Body of pancreas (tissue), 4 donors: ENCODE measurements around the gene ADGRE3. TPM values are rescaled to one million over a fixed set of nuclear protein-coding genes. Genes with fewer than 3 reads are reported as not detected.
A peak's percentile ranks its signal among the peaks of the same experiment; 100 is the strongest.

ENCODE experiments used
- ATAC-seq: fragments of 150-250 bp; one replicate; pipeline ENCODE4 v1.9.1; 2016
- DNase-seq, 4 donors: peaks; one replicate each; pipeline ENCODE4 v3.0.0-alpha.2; 2019
- H3K27ac ChIP-seq, 4 donors: fragments of 200-600 bp; sonication (generic); 1 replicate in 3 of 4; 2 replicates in 1 of 4; pipeline versions ENCODE4 v1.5.1 to v1.6.1; 2016 to 2019; ENCODE audit warnings: mild to moderate bottlenecking in 1 of 4, mixed read lengths in 1 of 4, moderate library complexity in 1 of 4
- H3K27me3 ChIP-seq, 2 donors: fragments of 200-600 bp; sonication (generic); one replicate each; pipeline ENCODE4 v1.6.0; 2016; ENCODE audit warnings: mild to moderate bottlenecking in 1 of 2
- H3K36me3 ChIP-seq, 2 donors: fragments of 200-600 bp; sonication (generic); replicated peaks in 1 of 2; 2 replicates each; pipeline ENCODE4 v1.5.1; 2016; ENCODE audit warnings: low read depth in 2 of 2; ENCODE audit not compliant: insufficient read depth in 1 of 2
- H3K4me1 ChIP-seq: fragments of 200-600 bp; sonication (generic); one replicate; pipeline ENCODE4 v1.6.0; 2016
- H3K4me3 ChIP-seq, 2 donors: fragments of 200-600 bp; sonication (generic); 1 replicate in 1 of 2; 2 replicates in 1 of 2; pipeline ENCODE4 v1.5.1; 2016 to 2019
- H3K9me3 ChIP-seq, 3 donors: fragments of 200-600 bp; sonication (generic); 1 replicate in 2 of 3; 2 replicates in 1 of 3; pipeline ENCODE4 v1.5.1; 2016
- POLR2A ChIP-seq, 3 donors: fragments of 450-650 bp; IDR thresholded peaks; one replicate each; pipeline ENCODE4 v1.6.1; 2016; ENCODE audit warnings: antibody characterized with exemption in 3 of 3, mild to moderate bottlenecking in 2 of 3
- WGBS, 2 donors: methylation state at CpG; one replicate each; pipeline ENCODE4 v1.1.5; 2017; 5-methylcytosine and 5-hydroxymethylcytosine counted together
- intact Hi-C: fragments of 100-400 bp; cut with DNase I; formaldehyde crosslinking; loops from one replicate; pipeline ENCODE4 v1.15.1; 2023
- small RNA-seq: library from RNA; depleted of rRNA; stranded (forward); fragments of <200 nt; gene quantifications from one replicate; pipeline ENCODE3, GENCODE V24; 2016
- total RNA-seq, 2 donors: library from RNA; depleted of rRNA; stranded (reverse); fragments of >200 nt; gene quantifications; one replicate each; pipeline ENCODE4 v1.1.0, GENCODE V29; 2016
- TF ChIP-seq, protein P1 (sequence below), 7 experiments: fragments of 450-650 bp in 4 of 7; fragments of 200-600 bp in 3 of 7; sonication (generic) in 3 of 7; IDR thresholded peaks; one replicate each; pipeline ENCODE4 v1.5.1; 2016 to 2019; ENCODE audit warnings: antibody characterized with exemption in 7 of 7

The ADGRE3 gene
- total RNA-seq, 2 donors from 2014 or later = not detected

DNA sequence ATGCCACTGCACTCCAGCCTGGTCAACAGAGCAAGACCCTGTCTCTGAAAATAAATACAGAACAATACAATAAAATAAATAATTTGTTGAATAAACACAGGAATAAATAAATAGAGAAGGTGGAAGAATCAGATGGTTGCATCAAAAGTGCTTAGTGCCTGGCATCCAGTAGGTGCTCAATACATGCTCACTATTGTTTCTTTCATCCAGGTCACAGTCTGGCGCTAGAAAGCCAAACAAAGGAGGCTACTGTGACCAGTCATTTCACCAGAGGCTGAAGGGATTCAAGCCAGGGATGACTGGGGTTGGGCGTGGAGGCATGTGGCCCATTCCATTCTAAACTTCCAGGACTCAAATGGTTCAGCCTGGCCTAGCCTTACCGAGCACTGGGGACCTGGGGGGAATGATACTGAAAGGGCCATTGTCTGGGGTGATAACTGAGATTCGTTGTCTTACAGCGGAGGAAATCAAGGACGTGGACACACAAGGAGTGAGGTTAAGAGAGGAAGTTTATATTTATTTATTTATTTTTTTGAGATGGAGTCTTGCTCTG lies 99.1 kb downstream of the ADGRE3 start:
- Histone ChIP-seq H3K27me3 (no peaks in the 10 kb centered on the region), H3K27ac (no peak overlapping the region), H3K36me3 (no peaks in the 10 kb centered on the region), H3K4me1 (peaks cover 13% of the 10 kb centered on the region), H3K9me3 (no peaks in the 10 kb centered on the region), H3K4me3 (no peak overlapping the region)
- WGBS, 2 donors = 77 to 85% methylated on average over 6 of the region's 6 CpGs
- DNase-seq (no peak), ATAC-seq (no peak)
- intact Hi-C loops = no loop called here
- no peak for TF ChIP-seq POLR2A (IDR thresholded peaks at IDR 0.05)
- TF ChIP-seq, protein P1, sequence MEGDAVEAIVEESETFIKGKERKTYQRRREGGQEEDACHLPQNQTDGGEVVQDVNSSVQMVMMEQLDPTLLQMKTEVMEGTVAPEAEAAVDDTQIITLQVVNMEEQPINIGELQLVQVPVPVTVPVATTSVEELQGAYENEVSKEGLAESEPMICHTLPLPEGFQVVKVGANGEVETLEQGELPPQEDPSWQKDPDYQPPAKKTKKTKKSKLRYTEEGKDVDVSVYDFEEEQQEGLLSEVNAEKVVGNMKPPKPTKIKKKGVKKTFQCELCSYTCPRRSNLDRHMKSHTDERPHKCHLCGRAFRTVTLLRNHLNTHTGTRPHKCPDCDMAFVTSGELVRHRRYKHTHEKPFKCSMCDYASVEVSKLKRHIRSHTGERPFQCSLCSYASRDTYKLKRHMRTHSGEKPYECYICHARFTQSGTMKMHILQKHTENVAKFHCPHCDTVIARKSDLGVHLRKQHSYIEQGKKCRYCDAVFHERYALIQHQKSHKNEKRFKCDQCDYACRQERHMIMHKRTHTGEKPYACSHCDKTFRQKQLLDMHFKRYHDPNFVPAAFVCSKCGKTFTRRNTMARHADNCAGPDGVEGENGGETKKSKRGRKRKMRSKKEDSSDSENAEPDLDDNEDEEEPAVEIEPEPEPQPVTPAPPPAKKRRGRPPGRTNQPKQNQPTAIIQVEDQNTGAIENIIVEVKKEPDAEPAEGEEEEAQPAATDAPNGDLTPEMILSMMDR (IDR thresholded peaks at IDR 0.05) = no peak

DNA sequence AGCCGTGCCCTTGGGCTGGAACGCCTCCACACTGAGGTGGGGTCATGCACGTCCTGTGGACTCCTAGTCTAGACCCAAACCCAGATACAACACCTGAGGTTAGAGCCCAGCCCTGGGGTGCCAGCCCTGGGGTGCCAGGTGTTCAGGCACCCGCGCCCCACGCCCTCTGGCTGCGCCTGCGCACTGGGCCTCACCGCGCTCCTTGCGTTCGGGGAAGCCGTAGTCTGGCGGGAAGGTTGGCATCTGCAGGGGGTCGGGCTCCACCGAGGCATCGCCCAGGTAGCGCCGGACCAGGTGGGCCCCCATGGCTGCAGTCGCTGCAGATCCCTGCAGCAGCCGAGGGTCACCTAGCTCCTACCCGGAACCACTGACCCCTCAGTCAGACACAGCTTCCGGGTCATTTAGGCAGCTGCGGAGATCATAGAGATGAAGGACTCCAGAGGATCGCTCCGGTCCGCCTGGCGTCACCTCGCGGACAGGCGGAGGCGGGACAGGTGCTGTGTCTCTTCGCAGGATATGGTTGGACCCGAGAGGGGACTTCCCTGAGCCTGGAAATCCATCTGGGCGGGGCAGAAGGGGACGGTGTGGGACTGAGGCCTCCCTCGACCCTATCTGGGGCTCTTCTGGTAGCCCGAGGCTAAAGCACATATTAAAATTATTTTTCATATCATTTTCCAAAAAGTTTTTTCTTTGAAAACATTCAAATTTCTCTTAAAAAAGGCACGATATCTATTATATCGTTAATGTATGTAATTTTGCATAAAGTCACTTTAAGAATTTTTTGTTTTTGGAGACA lies 102.8 kb downstream of the ADGRE3 start, which contains the start of gene NDUFB7:
NDUFB7 (minus strand) TSS at position 372 of the 796 bp plus-strand sequence; CDS start at position 306, 66 bp downstream.
- DNase-seq = peak; percentile 89 to 94 (median 92)
- no peaks in the 10 kb centered on the region for H3K36me3 ChIP-seq
- intact Hi-C loops = no loop called here
- peak within 1 kb of the TSS; percentile 89 to 97 for H3K4me3 ChIP-seq
- peak; percentile 94 for ATAC-seq
- peak in 2 of 3 donors; percentile 72 to 73 for TF ChIP-seq POLR2A (IDR thresholded peaks at IDR 0.05)
- TF ChIP-seq, protein P1 (IDR thresholded peaks at IDR 0.05) = peak; percentile 45 to 91 (median 70)
- H3K27ac ChIP-seq = peak within 1 kb of the TSS; percentile 45 to 81 (median 74)
- H3K27me3 ChIP-seq = no peaks in the 10 kb centered on the region
- no peaks in the 10 kb centered on the region for H3K9me3 ChIP-seq
- 2% methylated on average over 21 to 40 of the region's 40 CpGs for WGBS, 2 donors
- peaks cover 19% of the 10 kb centered on the region for H3K4me1 ChIP-seq

DNA sequence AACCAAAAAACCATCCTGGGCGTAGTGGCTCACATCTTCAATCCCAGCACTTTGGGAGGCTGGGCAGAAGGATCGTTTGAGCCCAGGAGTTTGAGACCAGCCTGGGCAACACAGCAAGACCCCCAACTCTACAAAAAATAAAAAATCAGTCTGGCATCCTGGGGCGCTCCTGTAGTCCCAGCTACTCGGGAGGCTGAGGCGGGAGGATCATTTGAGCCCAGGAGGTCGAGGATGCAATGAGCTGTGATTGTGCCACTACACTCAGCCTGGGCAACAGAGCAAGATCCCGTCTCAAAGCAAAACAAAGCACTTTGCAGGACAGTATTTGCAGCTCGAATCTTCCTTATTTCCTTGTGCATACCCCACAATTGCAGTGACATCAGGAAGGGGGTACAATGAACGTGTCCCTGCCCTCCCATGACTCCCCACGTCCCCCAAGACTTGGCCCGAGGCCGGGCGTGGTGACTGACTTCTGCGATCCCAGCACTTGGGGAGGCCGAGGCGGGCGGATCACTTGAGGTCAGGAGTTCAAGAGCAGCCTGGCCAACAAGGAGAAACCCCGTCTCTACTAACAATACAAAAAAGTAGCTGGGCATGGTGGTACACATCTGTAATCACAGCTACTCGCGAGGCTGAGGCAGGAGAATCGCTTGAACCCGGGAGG lies 103.6 kb downstream of the ADGRE3 start:
- ATAC-seq (no peak), DNase-seq (no peak)
- WGBS, 2 donors = 32 to 37% methylated on average over 20 to 22 of the region's 22 CpGs
- H3K27me3 ChIP-seq = no peaks in the 10 kb centered on the region
- intact Hi-C loops = no loop called here
- TF ChIP-seq, protein P1 (IDR thresholded peaks at IDR 0.05) = no peak
- no peak for TF ChIP-seq POLR2A (IDR thresholded peaks at IDR 0.05)
- H3K4me3 ChIP-seq = peak overlapping the region; percentile 89 to 97
- H3K4me1 ChIP-seq = peaks cover 19% of the 10 kb centered on the region
- no peaks in the 10 kb centered on the region for H3K9me3 ChIP-seq
- H3K36me3 ChIP-seq = no peaks in the 10 kb centered on the region
- peak overlapping the region in 2 of 4 donors; percentile 73 to 75 for H3K27ac ChIP-seq

Small RNA genes lying within 50 kb of the gene (small RNA-seq; reads per million reads assigned to genes)
- not detected for gene AC022149.2
- gene RN7SL842P = not detected

Other genes with a start within 250 kb of the ADGRE3 start
- 10 to 100 TPM; 82.5 to 83.4 TPM for gene PKN1, start 241.5 kb downstream of the ADGRE3 start, total RNA-seq
- gene PTGER1, start 199.5 kb downstream of the ADGRE3 start, total RNA-seq = 1 to 10 TPM in 1 of 2 donors, not detected in 1; 3.6 TPM
- 100 to 1,000 TPM in 1 of 2 donors, 10 to 100 TPM in 1; 34.5 to 120 TPM for gene GIPC1, start 178.7 kb downstream of the ADGRE3 start, total RNA-seq
- 10 to 100 TPM; 24.4 to 33.2 TPM for gene DNAJB1, start 156.4 kb downstream of the ADGRE3 start, total RNA-seq
- gene TECR, start 145.2 kb downstream of the ADGRE3 start, total RNA-seq = 10 to 100 TPM; 26.2 to 28.7 TPM
- 100 to 1,000 TPM; 121 to 206 TPM for gene NDUFB7, start 102.8 kb downstream of the ADGRE3 start, total RNA-seq
- not detected for gene CLEC17A, start 91.8 kb downstream of the ADGRE3 start, total RNA-seq
- gene ZNF333, start 15.2 kb upstream of the ADGRE3 start, total RNA-seq = 10 to 100 TPM; 14.2 to 18.2 TPM
- 1 to 10 TPM in 1 of 2 donors, under 1 TPM in 1; 0.33 to 1.3 TPM for gene ADGRE2, start 103.7 kb upstream of the ADGRE3 start, total RNA-seq
- not detected for gene OR7A5, start 160.3 kb upstream of the ADGRE3 start, total RNA-seq
- gene OR7C1, start 160.3 kb upstream of the ADGRE3 start, total RNA-seq = not detected
- not detected for gene OR7A10, start 174.1 kb upstream of the ADGRE3 start, total RNA-seq
- gene OR7A17, start 211.3 kb upstream of the ADGRE3 start, total RNA-seq = not detected